Loucy (cell line): ENCODE data around the gene LAMA5.

ENCODE experiments used
- H2AFZ ChIP-seq: fragments of 200-600 bp; sonication (generic); 2 replicates; pipeline ENCODE4 v1.6.0; 2016; ENCODE audit warnings: antibody characterized with exemption, mild to moderate bottlenecking, low read length, moderate library complexity
- H3F3A ChIP-seq: fragments of 200-600 bp; 2 replicates; pipeline ENCODE4 v1.6.0; 2016; ENCODE audit warnings: antibody characterized with exemption, low read depth, mild to moderate bottlenecking
- H3K27me3 ChIP-seq: fragments of 200-600 bp; sonication (generic); 2 replicates; pipeline ENCODE4 v1.6.1; 2014; ENCODE audit warnings: low read length, mild to moderate bottlenecking; ENCODE audit not compliant: insufficient read depth, poor library complexity, severe bottlenecking
- H3K36me3 ChIP-seq: fragments of 200-600 bp; sonication (generic); 2 replicates; pipeline ENCODE4 v1.6.1; 2016; ENCODE audit warnings: low read length; ENCODE audit not compliant: insufficient read depth
- H3K4me1 ChIP-seq: fragments of 200-600 bp; sonication (generic); 2 replicates; pipeline ENCODE4 v1.5.1; 2014; ENCODE audit warnings: low read length, mild to moderate bottlenecking; ENCODE audit not compliant: insufficient read depth, poor library complexity, severe bottlenecking
- H3K4me2 ChIP-seq: fragments of 200-600 bp; sonication (generic); 2 replicates; pipeline ENCODE4 v1.6.0; 2014; ENCODE audit warnings: antibody characterized with exemption, low read length, low read depth, mild to moderate bottlenecking; ENCODE audit not compliant: poor library complexity, severe bottlenecking
- H3K4me3 ChIP-seq: fragments of 200-600 bp; sonication (generic); 2 replicates; pipeline ENCODE4 v1.5.1; 2014; ENCODE audit warnings: low read length, mild to moderate bottlenecking, mixed read lengths; ENCODE audit not compliant: poor library complexity, severe bottlenecking
- H3K79me2 ChIP-seq: fragments of 200-600 bp; sonication (generic); 2 replicates; pipeline ENCODE4 v1.6.1; 2014; ENCODE audit warnings: low read length; ENCODE audit not compliant: insufficient read depth
- H3K9ac ChIP-seq: fragments of 200-600 bp; sonication (generic); 2 replicates; pipeline ENCODE4 v1.6.0; 2014; ENCODE audit warnings: mild to moderate bottlenecking, low read depth, low read length, moderate library complexity; ENCODE audit not compliant: poor library complexity, severe bottlenecking
- H3K9me2 ChIP-seq: fragments of 200-600 bp; sonication (generic); replicated peaks from 2 replicates; pipeline ENCODE4 v1.6.1; 2016; ENCODE audit warnings: low read depth, low read length, mixed read lengths
- H3K9me3 ChIP-seq: fragments of 200-600 bp; sonication (generic); 2 replicates; pipeline ENCODE4 v1.6.1; 2014; ENCODE audit warnings: mild to moderate bottlenecking, antibody characterized with exemption, low read length, low read depth; ENCODE audit not compliant: insufficient read depth
- H4K20me1 ChIP-seq: fragments of 200-600 bp; sonication (generic); 2 replicates; pipeline ENCODE4 v1.6.0; 2014; ENCODE audit warnings: antibody characterized with exemption, low read length, mild to moderate bottlenecking; ENCODE audit not compliant: insufficient read depth, poor library complexity, severe bottlenecking
- CTCF ChIP-seq: fragments of 200-600 bp; sonication (generic); conservative IDR thresholded peaks from 2 replicates; pipeline ENCODE4 v1.5.1; 2014; ENCODE audit warnings: mild to moderate bottlenecking, antibody characterized with exemption, low read length
- EZH2phosphoT487 ChIP-seq: fragments of 200-600 bp; IDR thresholded peaks from 2 replicates; pipeline ENCODE4 v1.6.1; 2018; ENCODE audit warnings: antibody characterized with exemption, mild to moderate bottlenecking, moderate library complexity, borderline replicate concordance

LAMA5 gene

GRCh38 chr20:62381202-62381797 lies 14.2 kb upstream of the LAMA5 start:
- Histone ChIP-seq H3K4me2 (no peak overlapping the region), H3K4me3 (no peak overlapping the region), H3K27me3 (no peaks in the 10 kb centered on the region), H4K20me1 (peaks cover 5% of the 10 kb centered on the region), H3K9me3 (no peaks in the 10 kb centered on the region), H3K36me3 (no peaks in the 10 kb centered on the region), H2AFZ (no peak overlapping the region), H3K79me2 (peaks cover 20% of the 10 kb centered on the region), H3K4me1 (peaks cover 9% of the 10 kb centered on the region), H3K9me2 (no peaks in the 10 kb centered on the region), H3F3A (no peaks in the 10 kb centered on the region), H3K9ac (no peak overlapping the region)
- TF ChIP-seq CTCF = no peak
- TF ChIP-seq EZH2phosphoT487 = no peak

GRCh38 chr20:62378215-62378614 lies 11.1 kb upstream of the LAMA5 start:
- no peaks in the 10 kb centered on the region for H3K79me2 ChIP-seq
- TF ChIP-seq EZH2phosphoT487 (no peak), CTCF (no peak)
- H3K9ac ChIP-seq = no peak overlapping the region
- H3K9me2 ChIP-seq = no peaks in the 10 kb centered on the region
- H2AFZ ChIP-seq = no peak overlapping the region
- no peaks in the 10 kb centered on the region for H3K4me1 ChIP-seq
- H3F3A ChIP-seq = no peaks in the 10 kb centered on the region
- no peaks in the 10 kb centered on the region for H4K20me1 ChIP-seq
- H3K4me2 ChIP-seq = no peak overlapping the region
- no peaks in the 10 kb centered on the region for H3K27me3 ChIP-seq
- H3K9me3 ChIP-seq = no peaks in the 10 kb centered on the region
- H3K36me3 ChIP-seq = no peaks in the 10 kb centered on the region
- no peak overlapping the region for H3K4me3 ChIP-seq

- Histone ChIP-seq H3K4me3 (no peak overlapping the region), H3K9me2 (no peaks in the 10 kb centered on the region), H2AFZ (no peak overlapping the region), H3K4me1 (no peaks in the 10 kb centered on the region), H4K20me1 (no peaks in the 10 kb centered on the region), H3K79me2 (no peaks in the 10 kb centered on the region), H3K9me3 (no peaks in the 10 kb centered on the region), H3K27me3 (no peaks in the 10 kb centered on the region), H3K9ac (no peak overlapping the region), H3F3A (no peaks in the 10 kb centered on the region), H3K4me2 (no peak overlapping the region), H3K36me3 (no peaks in the 10 kb centered on the region)
- no peak for TF ChIP-seq CTCF
- TF ChIP-seq EZH2phosphoT487 = no peak
Measured at GRCh38 chr20:62377615-62378178, 10.6 kb upstream of the LAMA5 start.
